Fibroblast of lung (primary cell): ENCODE measurements around the gene EDNRB. TPM values are rescaled to one million over a fixed set of nuclear protein-coding genes. Genes with fewer than 3 reads are reported as not detected.

Source experiments
- DNase-seq, 2 donors: peaks; one replicate each; pipeline versions ENCODE4 v3.0.0 to v3.0.0-alpha.2; 2010; ENCODE audit warnings: low read depth in 2 of 2
- H2AFZ ChIP-seq: 2 replicates; pipeline ENCODE4 v1.5.1; 2012; ENCODE audit warnings: low read length, control low read depth, inconsistent platforms
- H3K27ac ChIP-seq: 2 replicates; pipeline ENCODE4 v1.5.1; 2011; ENCODE audit warnings: low read length, control low read depth; ENCODE audit not compliant: insufficient read depth
- H3K27me3 ChIP-seq: 2 replicates; pipeline ENCODE4 v1.5.1; 2011; ENCODE audit warnings: mild to moderate bottlenecking, low read length; ENCODE audit not compliant: control insufficient read depth, insufficient read depth
- H3K36me3 ChIP-seq: 2 replicates; pipeline ENCODE4 v1.5.1; 2011; ENCODE audit warnings: low read length; ENCODE audit not compliant: control insufficient read depth, insufficient read depth
- H3K4me1 ChIP-seq: 2 replicates; pipeline ENCODE4 v1.5.1; 2011; ENCODE audit warnings: low read length; ENCODE audit not compliant: control insufficient read depth, insufficient read depth; ENCODE audit errors: extremely low read depth
- H3K4me2 ChIP-seq: 2 replicates; pipeline ENCODE4 v1.5.1; 2011; ENCODE audit warnings: low read length, control low read depth; ENCODE audit not compliant: insufficient read depth; ENCODE audit errors: extremely low read depth
- H3K4me3 ChIP-seq, 4 experiments: fragments of 200-600 bp in 1 of 4; sonication (generic) in 1 of 4; replicated peaks in 1 of 4; 2 replicates each; pipeline ENCODE4 v1.5.1; 2011 to 2016; ENCODE audit warnings: low read length in 4 of 4, low read depth in 3 of 4, mild to moderate bottlenecking in 3 of 4, control low read depth in 2 of 4, inconsistent platforms in 1 of 4, mixed read lengths in 1 of 4; ENCODE audit not compliant: insufficient read depth in 1 of 4; ENCODE audit errors: control extremely low read depth in 1 of 4
- H3K79me2 ChIP-seq: 2 replicates; pipeline ENCODE4 v1.5.1; 2012; ENCODE audit warnings: mild to moderate bottlenecking, low read length, inconsistent platforms; ENCODE audit not compliant: control insufficient read depth, insufficient read depth
- H3K9ac ChIP-seq: 2 replicates; pipeline ENCODE4 v1.5.1; 2011; ENCODE audit warnings: mild to moderate bottlenecking, low read length, control low read depth; ENCODE audit not compliant: insufficient read depth
- H3K9me3 ChIP-seq: 2 replicates; pipeline ENCODE4 v1.5.1; 2012; ENCODE audit warnings: low read depth, low read length; ENCODE audit not compliant: control insufficient read depth, insufficient read depth
- H4K20me1 ChIP-seq: 2 replicates; pipeline ENCODE4 v1.5.1; 2011; ENCODE audit warnings: low read length; ENCODE audit not compliant: control insufficient read depth, insufficient read depth; ENCODE audit errors: extremely low read depth
- CTCF ChIP-seq, 2 donors: IDR thresholded peaks in 1 of 2; conservative IDR thresholded peaks in 1 of 2; 1 replicate in 1 of 2; 2 replicates in 1 of 2; pipeline ENCODE4 v1.5.1; 2011 to 2012; ENCODE audit warnings: low read length in 2 of 2, control low read depth in 1 of 2, inconsistent platforms in 1 of 2, low read depth in 1 of 2, mild to moderate bottlenecking in 1 of 2
- EZH2 ChIP-seq: IDR thresholded peaks from 2 replicates; pipeline ENCODE4 v1.5.1; 2012; ENCODE audit warnings: low read length, control low read depth, mild to moderate bottlenecking; ENCODE audit errors: missing control alignments
- polyA plus RNA-seq, 2 donors: library from polyadenylated mRNA; depleted of rRNA in 1 of 2; stranded (reverse) in 1 of 2; unstranded in 1 of 2; fragments of >200 nt; gene quantifications; 2 replicates each; pipeline ENCODE4 v1.2.1, GENCODE V29; 2011 to 2012; ENCODE audit warnings: missing spikeins in 1 of 2
- total RNA-seq: library from RNA; depleted of rRNA; stranded (reverse); fragments of >200 nt; gene quantifications from 2 replicates; pipeline ENCODE4 v1.2.1, GENCODE V29; 2014

Gene EDNRB
- total and polyA plus RNA-seq, 2 donors (not counting 1 experiment from before 2014, with no cell fraction given): 0.99 to 1.1 TPM

GRCh38 chr13:77919921-77920294 is 1.3 kb upstream of the EDNRB start:
- H3K4me1 ChIP-seq: peaks cover 7% of the 10 kb centered on the region
- H3K27me3 ChIP-seq: no peaks in the 10 kb centered on the region
- DNase-seq: peak in 1 of 2 donors; percentile 12
- no peak for TF ChIP-seq EZH2
- no peak for TF ChIP-seq CTCF (conservative IDR thresholded peaks at IDR 0.05 in 1 of 2, IDR thresholded peaks at IDR 0.05 in 1 of 2; ENCODE audit: low read depth in 1 of 2, low read length in 2 of 2)
- H3K27ac ChIP-seq: no peak overlapping the region
- H3K4me2 ChIP-seq: peak overlapping the region; percentile 88
- no peaks in the 10 kb centered on the region for H3K79me2 ChIP-seq
- H3K4me3 ChIP-seq: peak overlapping the region; percentile 59 to 76 (median 64)
- no peaks in the 10 kb centered on the region for H3K36me3 ChIP-seq
- no peaks in the 10 kb centered on the region for H4K20me1 ChIP-seq
- peak overlapping the region; percentile 78 for H2AFZ ChIP-seq
- no peaks in the 10 kb centered on the region for H3K9me3 ChIP-seq
- H3K9ac ChIP-seq: no peak overlapping the region

DNA sequence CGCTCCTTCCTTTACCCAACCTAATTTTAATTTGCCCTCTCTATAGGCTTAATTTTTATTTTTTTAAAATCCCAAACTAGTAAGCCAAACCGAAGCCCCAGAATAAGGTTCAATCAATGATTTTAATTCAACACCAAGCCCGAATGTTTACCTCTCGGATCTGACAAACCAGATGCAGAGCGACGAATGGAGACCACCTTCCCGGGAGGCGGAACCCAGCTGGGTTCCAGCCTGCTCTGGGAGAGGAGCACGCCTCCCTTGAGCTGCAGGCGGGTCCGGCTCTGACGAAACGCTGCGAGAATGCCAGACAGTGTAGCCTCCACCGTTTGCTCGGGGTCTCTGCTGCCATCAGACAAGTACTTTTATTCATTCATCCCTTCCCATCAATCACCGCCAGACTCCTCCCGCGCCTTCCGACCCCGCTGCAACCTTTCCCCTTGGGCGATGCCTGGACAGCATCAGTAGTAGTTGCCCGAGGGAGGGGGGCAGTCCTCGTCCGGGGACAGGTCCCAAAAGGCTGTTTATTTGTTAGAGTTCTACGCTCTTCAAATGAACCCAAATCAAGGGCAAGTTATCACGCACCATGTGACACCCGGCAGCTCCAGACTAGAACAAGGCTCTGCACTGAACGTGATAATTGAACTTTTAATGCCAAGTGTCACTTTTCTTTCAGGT is 752 bp upstream of the EDNRB start:
- Histone ChIP-seq H3K4me1 (peaks cover 7% of the 10 kb centered on the region), H3K4me2 (peak overlapping the region; percentile 88), H3K9ac (no peak overlapping the region), H4K20me1 (no peaks in the 10 kb centered on the region), H2AFZ (peak overlapping the region; percentile 78), H3K36me3 (no peaks in the 10 kb centered on the region), H3K4me3 (peak overlapping the region; percentile 59 to 76 (median 64)), H3K27ac (no peak overlapping the region), H3K9me3 (no peaks in the 10 kb centered on the region), H3K79me2 (no peaks in the 10 kb centered on the region), H3K27me3 (no peaks in the 10 kb centered on the region)
- DNase-seq: peak; percentile 27 to 35
- no peak for TF ChIP-seq EZH2

GRCh38 chr13:77916488-77916887 is 2.1 kb downstream of the EDNRB start:
- no peak overlapping the region for H3K27ac ChIP-seq
- H4K20me1 ChIP-seq: no peaks in the 10 kb centered on the region
- no peak for TF ChIP-seq EZH2
- no peak for TF ChIP-seq CTCF (conservative IDR thresholded peaks at IDR 0.05 in 1 of 2, IDR thresholded peaks at IDR 0.05 in 1 of 2; ENCODE audit: low read depth in 1 of 2, low read length in 2 of 2)
- H3K4me2 ChIP-seq: no peak overlapping the region
- no peak overlapping the region for H2AFZ ChIP-seq
- peaks cover 7% of the 10 kb centered on the region for H3K4me1 ChIP-seq
- H3K9ac ChIP-seq: no peak overlapping the region
- no peaks in the 10 kb centered on the region for H3K27me3 ChIP-seq
- H3K79me2 ChIP-seq: no peaks in the 10 kb centered on the region
- no peak overlapping the region for H3K4me3 ChIP-seq
- peak in 1 of 2 donors; percentile 9 for DNase-seq
- no peaks in the 10 kb centered on the region for H3K36me3 ChIP-seq
- no peaks in the 10 kb centered on the region for H3K9me3 ChIP-seq
